ENCODE data around the gene CRACR2B. TPM values are rescaled to one million over a fixed set of nuclear protein-coding genes. Genes with fewer than 3 reads are reported as not detected.

Gene CRACR2B
- total RNA-seq, 2 experiments from 2014 or later: 0.33 TPM; not detected in 1

GRCh38 chr11:868394-868793 is 40.7 kb downstream of the CRACR2B start:
- POLR2A ChIA-PET: no interaction called here
- ATAC-seq (ENCODE audit: poor library complexity) (no peak), DNase-seq (no peak)
- Histone ChIP-seq H3K4me3 (ENCODE audit: low read length) (no peak overlapping the region), H3K9me3 (ENCODE audit: control insufficient read depth in 1 of 2, insufficient read depth in 1 of 2, low read length in 2 of 2) (no peaks in the 10 kb centered on the region), H3K36me3 (ENCODE audit: insufficient read depth, low read length) (peaks cover 4% of the 10 kb centered on the region), H3K27me3 (ENCODE audit: control insufficient read depth in 1 of 2, insufficient read depth in 2 of 2, low read length in 2 of 2) (no peaks in the 10 kb centered on the region), H3K27ac (ENCODE audit: low read depth in 1 of 2, low read length in 2 of 2) (no peak overlapping the region), H3K4me1 (ENCODE audit: insufficient read depth, low read length) (no peaks in the 10 kb centered on the region)
- no peaks in the 10 kb centered on the region for H3K27me3 Mint-ChIP-seq
- H3K36me3 Mint-ChIP-seq (ENCODE audit: low read depth): no peaks in the 10 kb centered on the region
- H3K9me3 Mint-ChIP-seq: no peaks in the 10 kb centered on the region
- CTCF ChIA-PET: no interaction called here
- intact Hi-C loops (cut with DNase I, micrococcal nuclease): no loop called here
- no peak overlapping the region for H3K27ac Mint-ChIP-seq
- TF ChIP-seq CTCF (IDR thresholded peaks at IDR 0.05): no peak
- no peaks in the 10 kb centered on the region for H3K4me1 Mint-ChIP-seq (ENCODE audit: low read depth)
- H3K4me3 Mint-ChIP-seq: no peak overlapping the region

GRCh38 chr11:868802-869201 is 41.1 kb downstream of the CRACR2B start:
- ChIA-PET CTCF (no interaction called here), POLR2A (interaction anchor here (1.0 kb wide), 1 partner anchor 21 kb away, joined by 3 read pairs; no protein-coding TSS in a partner anchor)
- Histone ChIP-seq H3K9me3 (ENCODE audit: control insufficient read depth in 1 of 2, insufficient read depth in 1 of 2, low read length in 2 of 2) (no peaks in the 10 kb centered on the region), H3K27ac (ENCODE audit: low read depth in 1 of 2, low read length in 2 of 2) (no peak overlapping the region), H3K27me3 (ENCODE audit: control insufficient read depth in 1 of 2, insufficient read depth in 2 of 2, low read length in 2 of 2) (no peaks in the 10 kb centered on the region), H3K36me3 (ENCODE audit: insufficient read depth, low read length) (peaks cover 4% of the 10 kb centered on the region), H3K4me1 (ENCODE audit: insufficient read depth, low read length) (no peaks in the 10 kb centered on the region), H3K4me3 (ENCODE audit: low read length) (no peak overlapping the region)
- intact Hi-C loops (cut with DNase I, micrococcal nuclease): no loop called here
- Mint-ChIP-seq H3K9me3 (no peaks in the 10 kb centered on the region), H3K36me3 (ENCODE audit: low read depth) (peaks cover 4% of the 10 kb centered on the region), H3K27ac (no peak overlapping the region), H3K4me3 (no peak overlapping the region), H3K27me3 (no peaks in the 10 kb centered on the region), H3K4me1 (ENCODE audit: low read depth) (no peaks in the 10 kb centered on the region)
- ATAC-seq (ENCODE audit: poor library complexity): no peak
- TF ChIP-seq CTCF (IDR thresholded peaks at IDR 0.05): no peak
- DNase-seq: no peak

GRCh38 chr11:869399-870126 is 41.8 kb downstream of the CRACR2B start:
- H3K27ac Mint-ChIP-seq: no peak overlapping the region
- no peak overlapping the region for H3K4me3 ChIP-seq (ENCODE audit: low read length)
- no peak overlapping the region for H3K27ac ChIP-seq (ENCODE audit: low read depth in 1 of 2, low read length in 2 of 2)
- H3K4me1 Mint-ChIP-seq (ENCODE audit: low read depth): no peaks in the 10 kb centered on the region
- peaks cover 5% of the 10 kb centered on the region for H3K36me3 Mint-ChIP-seq (ENCODE audit: low read depth)
- ATAC-seq (ENCODE audit: poor library complexity) (no peak), DNase-seq (no peak)
- H3K4me1 ChIP-seq (ENCODE audit: insufficient read depth, low read length): no peaks in the 10 kb centered on the region
- no peaks in the 10 kb centered on the region for H3K27me3 Mint-ChIP-seq
- no peaks in the 10 kb centered on the region for H3K9me3 ChIP-seq (ENCODE audit: control insufficient read depth in 1 of 2, insufficient read depth in 1 of 2, low read length in 2 of 2)
- H3K27me3 ChIP-seq (ENCODE audit: control insufficient read depth in 1 of 2, insufficient read depth in 2 of 2, low read length in 2 of 2): no peaks in the 10 kb centered on the region
- no peak overlapping the region for H3K4me3 Mint-ChIP-seq
- intact Hi-C loops (cut with DNase I, micrococcal nuclease): no loop called here
- H3K9me3 Mint-ChIP-seq: no peaks in the 10 kb centered on the region
- CTCF ChIA-PET: no interaction called here
- POLR2A ChIA-PET: interaction anchor here (1.0 kb wide), 1 partner anchor 21 kb away, joined by 3 read pairs; no protein-coding TSS in a partner anchor
- peaks cover 4% of the 10 kb centered on the region for H3K36me3 ChIP-seq (ENCODE audit: insufficient read depth, low read length)
- TF ChIP-seq CTCF (IDR thresholded peaks at IDR 0.05): no peak
